Measurements from ENCODE around the gene CPED1.

GRCh38 chr7:121020249-121020988, 31.9 kb downstream of the CPED1 start:
- TF ChIP-seq ZNF8 (CRISPR knock-in tag; IDR thresholded peaks at IDR 0.05), result no peak
- TF ChIP-seq ISL1 (CRISPR knock-in tag; IDR thresholded peaks at IDR 0.05), result no peak
- no peak for TF ChIP-seq CSDC2 (CRISPR knock-in tag; IDR thresholded peaks at IDR 0.05)
- no peak for TF ChIP-seq CREB5 (CRISPR knock-in tag; IDR thresholded peaks at IDR 0.05; ENCODE audit: low read depth)
- TF ChIP-seq, protein P1, sequence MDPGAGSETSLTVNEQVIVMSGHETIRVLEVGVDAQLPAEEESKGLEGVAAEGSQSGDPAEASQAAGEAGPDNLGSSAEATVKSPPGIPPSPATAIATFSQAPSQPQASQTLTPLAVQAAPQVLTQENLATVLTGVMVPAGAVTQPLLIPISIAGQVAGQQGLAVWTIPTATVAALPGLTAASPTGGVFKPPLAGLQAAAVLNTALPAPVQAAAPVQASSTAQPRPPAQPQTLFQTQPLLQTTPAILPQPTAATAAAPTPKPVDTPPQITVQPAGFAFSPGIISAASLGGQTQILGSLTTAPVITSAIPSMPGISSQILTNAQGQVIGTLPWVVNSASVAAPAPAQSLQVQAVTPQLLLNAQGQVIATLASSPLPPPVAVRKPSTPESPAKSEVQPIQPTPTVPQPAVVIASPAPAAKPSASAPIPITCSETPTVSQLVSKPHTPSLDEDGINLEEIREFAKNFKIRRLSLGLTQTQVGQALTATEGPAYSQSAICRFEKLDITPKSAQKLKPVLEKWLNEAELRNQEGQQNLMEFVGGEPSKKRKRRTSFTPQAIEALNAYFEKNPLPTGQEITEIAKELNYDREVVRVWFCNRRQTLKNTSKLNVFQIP (CRISPR knock-in tag; IDR thresholded peaks at IDR 0.05; ENCODE audit: borderline replicate concordance, low read depth), result no peak
- TF ChIP-seq ZNF70 (CRISPR knock-in tag; IDR thresholded peaks at IDR 0.05), result no peak
- no peak for TF ChIP-seq PPARA (CRISPR knock-in tag; IDR thresholded peaks at IDR 0.05; ENCODE audit: borderline replicate concordance)
- TF ChIP-seq SNAI2 (CRISPR knock-in tag; IDR thresholded peaks at IDR 0.05), result no peak
- TF ChIP-seq ARNTL (CRISPR knock-in tag; IDR thresholded peaks at IDR 0.05; ENCODE audit: borderline replicate concordance, low read depth), result no peak
- TF ChIP-seq ZC3H10 (CRISPR knock-in tag; IDR thresholded peaks at IDR 0.05), result no peak
- TF ChIP-seq, protein P2, sequence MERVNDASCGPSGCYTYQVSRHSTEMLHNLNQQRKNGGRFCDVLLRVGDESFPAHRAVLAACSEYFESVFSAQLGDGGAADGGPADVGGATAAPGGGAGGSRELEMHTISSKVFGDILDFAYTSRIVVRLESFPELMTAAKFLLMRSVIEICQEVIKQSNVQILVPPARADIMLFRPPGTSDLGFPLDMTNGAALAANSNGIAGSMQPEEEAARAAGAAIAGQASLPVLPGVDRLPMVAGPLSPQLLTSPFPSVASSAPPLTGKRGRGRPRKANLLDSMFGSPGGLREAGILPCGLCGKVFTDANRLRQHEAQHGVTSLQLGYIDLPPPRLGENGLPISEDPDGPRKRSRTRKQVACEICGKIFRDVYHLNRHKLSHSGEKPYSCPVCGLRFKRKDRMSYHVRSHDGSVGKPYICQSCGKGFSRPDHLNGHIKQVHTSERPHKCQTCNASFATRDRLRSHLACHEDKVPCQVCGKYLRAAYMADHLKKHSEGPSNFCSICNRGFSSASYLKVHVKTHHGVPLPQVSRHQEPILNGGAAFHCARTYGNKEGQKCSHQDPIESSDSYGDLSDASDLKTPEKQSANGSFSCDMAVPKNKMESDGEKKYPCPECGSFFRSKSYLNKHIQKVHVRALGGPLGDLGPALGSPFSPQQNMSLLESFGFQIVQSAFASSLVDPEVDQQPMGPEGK (CRISPR knock-in tag; IDR thresholded peaks at IDR 0.05; ENCODE audit: borderline replicate concordance), result no peak
- TF ChIP-seq TOX (CRISPR knock-in tag; IDR thresholded peaks at IDR 0.05; ENCODE audit: borderline replicate concordance), result no peak; the same call in 1 of the 2 replicates
- TF ChIP-seq TCF4 (CRISPR knock-in tag; IDR thresholded peaks at IDR 0.05; ENCODE audit: borderline replicate concordance), result no peak
- no peak for TF ChIP-seq ESRRG (CRISPR knock-in tag; IDR thresholded peaks at IDR 0.05)

Data from SK-N-SH treated with all-trans-retinoic acid at 6 μM for 48 hours (cell line).